ENCODE results near the gene RPUSD1. TPM values are rescaled to one million over a fixed set of nuclear protein-coding genes. Genes with fewer than 3 reads are reported as not detected.

Gene RPUSD1
- total RNA-seq, 2 experiments from 2014 or later, result 22.2 to 22.3 TPM

DNA sequence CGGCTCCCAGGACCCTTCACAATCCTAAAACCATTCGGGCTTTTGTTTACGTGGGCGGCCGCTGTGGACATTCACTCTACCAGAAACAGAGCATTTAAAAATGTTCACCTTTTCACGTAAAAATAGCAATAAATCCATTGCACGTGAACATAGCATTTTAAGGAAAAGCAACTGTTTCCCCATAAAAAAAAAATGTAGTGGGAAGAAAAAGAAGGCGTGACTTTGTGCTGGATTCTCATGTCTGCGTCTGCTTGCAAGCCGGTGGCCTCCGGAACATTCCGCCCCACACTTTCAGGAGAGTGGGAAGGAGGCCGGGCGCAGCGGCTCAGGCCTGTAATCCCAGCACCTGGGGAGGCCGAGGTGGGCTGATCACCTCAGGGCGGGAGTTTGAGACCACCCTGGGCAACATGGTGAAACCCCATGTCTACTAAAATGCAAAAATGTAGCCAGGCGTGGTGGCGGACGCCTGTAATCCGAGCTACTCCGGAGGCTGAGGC lies 25.8 kb upstream of the RPUSD1 start:
- Mint-ChIP-seq H3K27ac (no peak overlapping the region), H3K4me1 (no peaks in the 10 kb centered on the region), H3K27me3 (peaks cover 28% of the 10 kb centered on the region), H3K4me3 (no peak overlapping the region), H3K9me3 (no peaks in the 10 kb centered on the region), H3K36me3 (ENCODE audit: low read depth) (no peaks in the 10 kb centered on the region)
- ChIA-PET POLR2A (no interaction called here), CTCF (no interaction called here)
- no peak for DNase-seq

DNA sequence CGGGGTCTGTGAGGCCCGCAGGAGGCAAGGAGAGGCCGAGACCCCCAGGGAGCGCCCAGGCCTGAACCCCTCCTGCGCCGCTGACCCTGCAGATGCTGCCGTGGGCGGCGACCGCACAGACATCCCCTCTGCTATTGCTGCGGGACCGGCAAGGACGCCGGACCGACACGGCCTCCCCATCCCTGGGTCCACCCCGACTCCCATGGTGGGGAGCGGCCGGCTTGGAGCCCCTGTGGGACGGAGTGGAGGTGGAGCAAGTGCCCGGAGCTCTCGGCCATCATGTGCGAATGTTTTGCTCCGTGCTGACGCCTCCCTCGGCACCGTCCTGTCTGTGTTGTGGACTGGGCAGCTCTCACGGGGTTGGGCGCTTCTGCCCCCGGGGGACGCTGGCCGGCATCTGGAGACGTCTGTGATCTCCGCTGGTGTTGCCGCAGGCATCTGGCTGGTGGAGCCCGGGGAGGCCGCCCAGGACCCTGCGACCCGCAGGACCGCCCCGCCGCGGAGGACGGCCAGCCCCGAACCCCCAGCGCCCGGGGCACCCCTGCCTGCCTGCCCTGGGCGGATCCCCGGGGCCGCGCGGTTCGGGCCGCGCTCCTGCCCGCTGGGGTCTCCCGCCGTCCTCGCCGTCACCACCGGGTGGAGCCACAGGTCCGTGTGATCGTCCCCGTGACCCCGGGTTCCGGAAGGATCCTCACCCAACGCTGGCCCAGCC lies 25.2 kb upstream of the RPUSD1 start:
- peaks cover 28% of the 10 kb centered on the region for H3K27me3 Mint-ChIP-seq
- H3K4me1 Mint-ChIP-seq, result peaks cover 4% of the 10 kb centered on the region
- no peak overlapping the region for H3K4me3 Mint-ChIP-seq
- H3K36me3 Mint-ChIP-seq (ENCODE audit: low read depth), result no peaks in the 10 kb centered on the region
- H3K27ac Mint-ChIP-seq, result no peak overlapping the region
- POLR2A ChIA-PET, result no interaction called here
- no peaks in the 10 kb centered on the region for H3K9me3 Mint-ChIP-seq
- CTCF ChIA-PET, result interaction anchor here (0.5 kb wide), 1 partner anchor 11 kb away, joined by 3 read pairs; no protein-coding TSS in a partner anchor
- peak; percentile 45 for DNase-seq

DNA sequence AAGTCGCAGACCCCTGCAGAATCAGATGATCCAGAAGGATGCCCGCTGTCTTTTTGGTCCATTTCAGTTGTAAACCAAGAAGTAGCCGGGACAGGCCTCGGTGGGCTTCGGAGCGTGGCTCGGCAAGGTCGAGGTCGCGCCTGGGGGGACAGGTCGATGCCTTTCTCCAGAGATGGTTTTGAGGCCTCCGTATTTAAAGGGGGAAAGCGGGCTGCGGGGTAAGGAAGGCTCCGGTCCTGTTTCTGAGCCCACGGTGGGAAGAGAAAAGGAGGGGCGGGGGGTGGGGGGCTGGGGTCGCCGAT lies 19.9 kb upstream of the RPUSD1 start:
- peaks cover 16% of the 10 kb centered on the region for H3K4me1 Mint-ChIP-seq
- no peaks in the 10 kb centered on the region for H3K9me3 Mint-ChIP-seq
- POLR2A ChIA-PET, result no interaction called here
- CTCF ChIA-PET, result no interaction called here
- DNase-seq, result no peak
- peak overlapping the region; percentile 83 for H3K27ac Mint-ChIP-seq
- peak overlapping the region; percentile 97 for H3K4me3 Mint-ChIP-seq
- H3K27me3 Mint-ChIP-seq, result peaks cover 10% of the 10 kb centered on the region
- H3K36me3 Mint-ChIP-seq (ENCODE audit: low read depth), result peaks cover 3% of the 10 kb centered on the region

DNA sequence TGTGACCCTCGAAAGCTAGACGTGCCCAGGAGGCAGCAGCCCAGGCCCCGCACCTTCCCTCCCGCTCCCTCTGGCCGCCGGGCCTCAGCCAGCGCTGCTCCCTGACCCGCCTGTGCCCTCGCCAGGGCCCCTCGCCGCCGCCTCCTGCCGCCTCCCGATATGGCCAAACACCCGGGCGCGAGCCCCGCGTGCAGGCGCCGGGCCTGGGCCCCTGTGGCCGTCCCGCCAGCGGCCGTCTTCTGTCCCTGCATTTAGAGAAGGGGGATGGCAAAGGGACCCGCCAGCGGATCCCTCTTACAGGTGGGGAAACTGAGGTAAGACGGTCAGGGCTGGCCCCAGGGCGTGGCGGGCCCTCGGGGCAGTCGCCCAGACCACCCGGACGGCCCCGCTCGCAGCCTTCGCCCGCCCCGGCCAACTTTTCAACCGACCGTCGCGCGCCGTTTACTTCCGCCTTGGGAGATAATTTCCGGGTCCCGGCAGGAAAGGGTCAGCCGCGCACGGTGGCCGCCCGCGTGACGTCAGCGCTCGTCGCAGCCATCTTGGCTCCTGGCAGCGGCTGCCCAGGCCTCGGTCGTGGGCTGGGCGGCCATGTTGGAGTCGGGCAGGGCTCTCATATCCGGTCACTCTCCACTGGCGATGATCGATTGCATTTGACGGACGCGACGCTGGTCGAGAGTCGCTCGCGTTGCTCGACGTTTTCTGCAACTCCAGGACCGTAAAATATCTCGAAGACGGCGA lies 19.3 kb upstream of the RPUSD1 start:
- CTCF ChIA-PET, result interaction anchor here (0.7 to 1.3 kb wide), 2 partner anchors 19 to 52 kb away, joined by 5 to 6 read pairs; partner anchors contain the start of genes CHTF18 and RPUSD1
- Mint-ChIP-seq H3K36me3 (ENCODE audit: low read depth) (peaks cover 3% of the 10 kb centered on the region), H3K4me3 (peak overlapping the region; percentile 97), H3K27ac (peak overlapping the region; percentile 83), H3K9me3 (no peaks in the 10 kb centered on the region), H3K27me3 (peaks cover 6% of the 10 kb centered on the region), H3K4me1 (peaks cover 16% of the 10 kb centered on the region)
- POLR2A ChIA-PET, result interaction anchor here (0.8 to 1.5 kb wide), 5 partner anchors 12 to 171 kb away, joined by 3 to 8 read pairs (median 4); partner anchors contain the start of genes CHTF18, METTL26 and RPUSD1
- DNase-seq, result peak; percentile 91

DNA sequence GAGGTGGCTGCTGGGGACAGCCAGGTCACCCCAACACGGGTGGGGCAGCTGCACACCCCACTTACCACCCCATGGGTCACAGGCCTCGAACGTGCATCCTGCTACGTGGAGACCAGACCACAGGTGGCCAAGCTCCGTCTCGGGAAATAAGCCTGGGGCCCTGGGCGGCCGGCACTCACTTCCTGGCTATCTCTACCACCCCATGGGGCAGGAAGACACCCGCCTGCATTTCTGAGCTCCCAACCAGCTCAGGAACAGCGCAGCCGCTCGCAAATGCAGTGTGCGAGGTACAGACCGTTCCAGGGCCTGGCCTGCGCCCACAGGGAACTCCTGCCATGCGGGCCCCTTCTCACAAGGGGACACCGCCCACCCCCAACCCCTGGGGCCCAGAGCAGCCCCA lies 17.3 kb upstream of the RPUSD1 start:
- no peaks in the 10 kb centered on the region for H3K9me3 Mint-ChIP-seq
- ChIA-PET POLR2A (no interaction called here), CTCF (no interaction called here)
- no peak overlapping the region for H3K4me3 Mint-ChIP-seq
- peaks cover 3% of the 10 kb centered on the region for H3K36me3 Mint-ChIP-seq (ENCODE audit: low read depth)
- no peak for DNase-seq
- peaks cover 16% of the 10 kb centered on the region for H3K4me1 Mint-ChIP-seq
- no peak overlapping the region for H3K27ac Mint-ChIP-seq
- peaks cover 5% of the 10 kb centered on the region for H3K27me3 Mint-ChIP-seq

DNA sequence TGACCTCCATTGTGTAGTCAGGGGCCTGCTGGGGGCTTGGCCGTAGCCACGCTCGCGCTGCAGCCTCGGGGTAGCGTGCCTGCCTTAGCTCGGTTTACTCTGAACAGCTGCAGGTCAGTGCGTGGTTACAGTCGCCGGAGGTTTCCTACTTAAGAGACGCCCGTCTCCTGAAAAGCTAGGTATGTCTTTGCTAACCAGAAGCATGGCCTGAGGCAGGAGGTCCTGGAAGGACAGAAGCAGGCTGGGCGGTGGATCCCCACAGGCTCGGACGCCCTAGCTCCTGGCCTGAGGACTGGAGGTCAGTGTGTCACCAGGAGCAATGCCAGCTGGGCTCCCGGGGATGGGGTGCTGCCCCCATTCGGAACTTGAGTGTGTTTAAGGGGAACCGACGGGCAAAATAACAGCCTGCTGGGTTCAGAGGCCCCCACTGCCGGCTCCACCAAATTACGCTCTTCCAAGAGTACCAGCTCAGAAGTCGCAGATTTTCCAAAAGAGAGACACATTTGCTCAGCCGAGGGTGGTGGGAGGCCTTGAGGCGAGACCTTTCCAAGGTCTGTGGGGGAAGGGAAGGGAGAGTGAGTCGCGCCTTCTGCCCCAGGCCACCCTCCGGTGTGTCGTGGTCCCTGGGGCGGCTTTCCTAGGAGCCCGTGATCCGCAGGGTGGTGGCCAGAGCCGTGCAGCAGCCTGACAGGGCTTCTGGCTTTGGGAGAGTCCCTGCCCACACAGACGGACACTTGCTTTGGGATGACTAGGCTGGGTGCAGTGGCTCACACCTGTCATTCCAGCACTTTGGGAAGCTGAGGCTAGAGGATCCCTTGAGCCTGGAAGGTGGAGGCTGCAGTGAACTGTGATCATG lies 16.2 kb upstream of the RPUSD1 start:
- Mint-ChIP-seq H3K4me1 (peaks cover 16% of the 10 kb centered on the region), H3K36me3 (ENCODE audit: low read depth) (peaks cover 3% of the 10 kb centered on the region), H3K27ac (no peak overlapping the region), H3K4me3 (no peak overlapping the region), H3K27me3 (peaks cover 7% of the 10 kb centered on the region), H3K9me3 (no peaks in the 10 kb centered on the region)
- DNase-seq, result no peak
- CTCF ChIA-PET, result interaction anchor here (1.7 kb wide), 1 partner anchor 20 kb away, joined by 3 read pairs; no protein-coding TSS in a partner anchor
- POLR2A ChIA-PET, result interaction anchor here (1.0 to 2.5 kb wide), 4 partner anchors 15 to 159 kb away, joined by 3 to 9 read pairs (median 4); partner anchors contain the start of genes CHTF18, RPUSD1 and WDR24

DNA sequence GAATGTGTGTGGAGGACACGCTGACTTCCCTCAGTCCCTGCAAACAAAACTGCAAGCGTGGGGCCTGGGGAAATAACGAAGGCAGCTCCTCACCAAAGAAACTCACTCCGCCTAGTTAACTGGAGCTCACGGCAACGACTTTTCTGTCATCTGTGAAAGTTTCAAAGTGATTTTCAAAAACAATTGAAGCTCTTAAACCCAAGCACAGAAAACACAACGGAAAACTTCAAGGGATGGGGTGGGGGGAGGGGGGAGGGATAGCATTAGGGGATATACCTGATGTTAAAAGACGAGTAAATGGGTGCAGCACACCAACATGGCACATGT lies 15.5 kb upstream of the RPUSD1 start:
- Mint-ChIP-seq H3K27ac (no peak overlapping the region), H3K36me3 (ENCODE audit: low read depth) (peaks cover 3% of the 10 kb centered on the region), H3K9me3 (no peaks in the 10 kb centered on the region), H3K4me3 (no peak overlapping the region), H3K4me1 (peaks cover 15% of the 10 kb centered on the region), H3K27me3 (peaks cover 7% of the 10 kb centered on the region)
- ChIA-PET CTCF (interaction anchor here (1.7 kb wide), 1 partner anchor 19 kb away, joined by 3 read pairs; no protein-coding TSS in a partner anchor), POLR2A (interaction anchor here (1.0 to 2.5 kb wide), 4 partner anchors 14 to 160 kb away, joined by 3 to 9 read pairs (median 4); partner anchors contain the start of genes CHTF18, RPUSD1 and WDR24)
- DNase-seq, result no peak

DNA sequence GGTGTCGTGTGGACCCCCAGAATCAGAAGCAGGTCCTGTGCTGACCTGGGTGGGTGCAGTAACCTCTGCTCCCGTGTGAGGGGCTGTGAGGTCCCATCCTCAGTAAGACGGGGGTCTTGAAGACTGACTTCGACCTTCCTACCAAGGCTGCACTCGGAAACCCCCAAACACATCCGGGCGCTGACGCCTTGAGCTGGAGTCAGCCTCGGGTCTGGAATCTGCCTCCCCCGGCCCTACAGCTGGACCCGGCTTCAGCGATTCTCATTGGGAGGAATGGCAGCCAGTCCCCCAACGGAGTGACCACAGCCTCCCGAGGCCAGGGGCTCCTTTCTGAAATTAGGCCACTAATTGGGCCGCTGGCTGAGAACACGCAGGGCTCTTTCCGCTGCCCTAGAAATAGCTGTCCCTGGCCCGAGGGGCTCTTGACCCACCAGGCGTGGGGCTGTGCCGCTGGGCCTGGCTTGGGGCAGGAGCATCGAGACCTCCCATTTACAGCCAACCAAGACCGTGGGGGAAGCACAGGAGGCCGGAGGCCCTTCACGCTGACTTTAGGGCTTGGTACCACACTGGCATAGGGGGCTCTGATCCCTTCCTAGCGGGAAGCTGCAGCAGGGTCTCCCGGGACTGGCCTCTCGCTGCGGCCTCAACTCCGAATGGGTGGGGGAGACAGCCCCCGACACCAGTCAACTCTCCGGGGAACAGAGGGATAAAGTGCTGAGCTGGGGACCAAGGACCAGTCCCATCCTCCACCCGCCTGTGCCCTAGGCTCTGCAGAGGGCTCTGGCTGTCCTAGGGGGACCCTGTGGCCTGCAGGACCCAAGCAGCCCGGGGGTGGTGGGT lies 15.0 kb upstream of the RPUSD1 start:
- Mint-ChIP-seq H3K36me3 (ENCODE audit: low read depth) (peaks cover 3% of the 10 kb centered on the region), H3K27me3 (peaks cover 7% of the 10 kb centered on the region), H3K27ac (no peak overlapping the region), H3K9me3 (no peaks in the 10 kb centered on the region), H3K4me1 (peaks cover 11% of the 10 kb centered on the region), H3K4me3 (no peak overlapping the region)
- ChIA-PET CTCF (interaction anchor here (1.7 kb wide), 1 partner anchor 19 kb away, joined by 3 read pairs; no protein-coding TSS in a partner anchor), POLR2A (interaction anchor here (1.0 to 2.5 kb wide), 3 partner anchors 13 to 161 kb away, joined by 3 to 9 read pairs (median 5); partner anchors contain the start of genes CHTF18 and RPUSD1)
- no peak for DNase-seq

DNA sequence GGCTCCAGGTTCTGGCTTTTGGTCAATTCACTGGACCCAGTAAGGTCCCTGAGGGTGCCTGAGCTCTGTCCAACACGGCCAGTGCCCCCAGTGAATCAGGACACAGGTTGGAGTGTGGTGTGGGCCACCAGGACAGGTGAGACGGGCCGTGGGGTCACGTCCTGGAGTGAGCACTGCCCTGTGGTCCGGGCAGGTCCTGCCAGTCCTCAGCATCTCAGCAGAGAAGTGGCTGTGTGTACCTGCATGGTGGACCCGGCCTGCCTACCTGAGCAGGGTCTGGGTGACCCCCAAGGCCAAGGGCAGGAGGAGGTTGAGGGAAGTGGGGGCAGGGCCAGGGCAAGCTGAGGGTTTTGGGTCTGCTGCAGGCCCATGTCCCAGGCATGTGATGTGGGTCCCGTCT lies 14.3 kb upstream of the RPUSD1 start:
- DNase-seq, result no peak
- Mint-ChIP-seq H3K4me1 (peaks cover 6% of the 10 kb centered on the region), H3K36me3 (ENCODE audit: low read depth) (no peaks in the 10 kb centered on the region), H3K27me3 (peaks cover 7% of the 10 kb centered on the region), H3K4me3 (no peak overlapping the region), H3K9me3 (no peaks in the 10 kb centered on the region), H3K27ac (no peak overlapping the region)
- CTCF ChIA-PET, result no interaction called here
- POLR2A ChIA-PET, result interaction anchor here (0.6 to 2.5 kb wide), 2 partner anchors 14 to 17 kb away, joined by 3 to 9 read pairs; partner anchors contain the start of genes CHTF18 and RPUSD1

DNA sequence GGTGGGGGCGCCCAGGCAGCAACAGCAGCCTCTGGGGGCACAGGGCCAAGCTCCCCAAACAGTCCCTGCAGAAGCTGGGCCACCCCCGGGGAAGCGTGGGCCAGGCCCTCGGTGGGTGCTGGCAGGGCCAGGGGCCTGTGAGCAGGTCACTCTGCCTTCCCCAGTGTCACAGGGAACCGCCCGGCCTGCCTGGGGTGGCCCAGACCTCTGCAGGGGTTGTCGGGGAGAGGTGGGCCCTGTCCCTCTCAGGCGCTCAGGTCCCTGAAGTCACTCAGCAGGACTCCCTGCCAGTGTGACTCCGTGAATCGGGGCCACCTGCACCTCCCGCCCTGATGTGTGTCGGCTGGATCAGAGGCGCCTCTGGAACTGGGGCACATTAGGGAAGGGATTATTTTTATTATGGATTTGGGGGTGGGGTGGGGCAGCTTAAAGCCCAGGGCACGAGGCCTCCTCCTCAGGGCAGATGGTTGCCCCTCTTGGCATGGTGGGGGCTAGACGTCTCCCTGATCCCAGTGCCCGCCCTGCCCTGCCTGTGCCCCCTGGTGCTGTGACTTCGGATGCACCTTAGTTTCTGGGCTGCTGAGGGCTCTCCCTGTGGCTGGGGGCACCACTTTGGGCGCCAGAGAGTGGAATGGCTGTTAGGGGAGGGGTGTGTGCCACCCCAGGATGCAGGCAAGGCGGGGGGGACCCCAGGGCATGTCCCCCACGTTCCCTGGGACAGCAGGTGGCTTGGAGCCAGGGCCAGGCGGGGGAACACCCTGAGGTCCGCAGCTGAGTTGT lies 13.6 kb upstream of the RPUSD1 start:
- ChIA-PET CTCF (no interaction called here), POLR2A (interaction anchor here (0.6 to 1.3 kb wide), 2 partner anchors 17 to 107 kb away, joined by 3 read pairs; no protein-coding TSS in a partner anchor)
- no peak for DNase-seq
- Mint-ChIP-seq H3K4me1 (peaks cover 6% of the 10 kb centered on the region), H3K27me3 (peaks cover 7% of the 10 kb centered on the region), H3K9me3 (no peaks in the 10 kb centered on the region), H3K36me3 (ENCODE audit: low read depth) (no peaks in the 10 kb centered on the region), H3K4me3 (no peak overlapping the region), H3K27ac (no peak overlapping the region)

DNA sequence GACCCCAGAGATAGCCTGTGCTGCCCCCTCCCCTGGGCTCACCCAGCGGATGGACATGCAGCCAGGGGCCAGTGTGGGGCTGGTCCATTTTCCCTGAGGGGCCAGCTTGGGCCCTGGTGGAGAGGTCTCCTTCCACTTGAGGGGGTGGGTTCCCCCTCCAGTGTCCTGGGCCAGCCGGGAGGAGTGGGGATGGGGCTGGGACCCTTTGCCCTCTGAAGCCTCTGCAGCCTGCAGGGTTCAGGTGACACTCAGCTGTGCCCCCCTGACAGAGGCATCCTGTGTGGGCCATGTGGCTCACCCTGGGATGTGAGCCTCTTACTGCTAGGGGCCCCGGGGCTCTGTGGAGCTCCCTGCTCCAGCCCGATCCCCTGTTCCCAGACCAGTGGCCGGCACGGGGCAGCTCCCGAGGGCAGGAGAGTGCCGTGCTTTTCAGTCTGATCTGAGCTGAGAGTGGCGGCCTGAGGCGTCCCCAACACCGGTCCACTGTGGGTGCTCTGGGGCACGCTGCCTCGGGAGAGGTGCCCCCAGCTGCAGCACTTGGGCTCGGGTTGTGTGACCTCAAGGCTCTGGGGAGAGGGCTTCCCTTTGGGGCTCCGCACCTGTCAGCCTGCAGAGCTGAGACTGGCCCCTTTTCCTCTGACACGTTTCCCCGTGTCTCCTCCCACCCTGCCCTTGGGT lies 12.8 kb upstream of the RPUSD1 start:
- CTCF ChIA-PET, result no interaction called here
- no peak overlapping the region for H3K4me3 Mint-ChIP-seq

More for the DNA sequence above, 12.8 kb upstream of the RPUSD1 start:
- POLR2A ChIA-PET, result interaction anchor here (1.3 to 1.5 kb wide), 2 partner anchors 20 to 106 kb away, joined by 3 to 4 read pairs; no protein-coding TSS in a partner anchor
- DNase-seq, result no peak
- H3K9me3 Mint-ChIP-seq, result no peaks in the 10 kb centered on the region
- peaks cover 7% of the 10 kb centered on the region for H3K27me3 Mint-ChIP-seq
- no peaks in the 10 kb centered on the region for H3K36me3 Mint-ChIP-seq (ENCODE audit: low read depth)
- H3K4me1 Mint-ChIP-seq, result peaks cover 3% of the 10 kb centered on the region
- H3K27ac Mint-ChIP-seq, result no peak overlapping the region

Measured in activated CD4-positive, alpha-beta memory T cell treated with anti-CD3 and anti-CD28 coated beads, Interleukin-2, amount 10 ng/mL, durations not matched to agents 7 days and 5 days (primary cell).